ENCODE measurements around the gene SENP5. TPM values are rescaled to one million over a fixed set of nuclear protein-coding genes. Genes with fewer than 3 reads are reported as not detected.

Gene SENP5
- total RNA-seq, 1 experiment from 2014 or later = 30.4 TPM

DNA sequence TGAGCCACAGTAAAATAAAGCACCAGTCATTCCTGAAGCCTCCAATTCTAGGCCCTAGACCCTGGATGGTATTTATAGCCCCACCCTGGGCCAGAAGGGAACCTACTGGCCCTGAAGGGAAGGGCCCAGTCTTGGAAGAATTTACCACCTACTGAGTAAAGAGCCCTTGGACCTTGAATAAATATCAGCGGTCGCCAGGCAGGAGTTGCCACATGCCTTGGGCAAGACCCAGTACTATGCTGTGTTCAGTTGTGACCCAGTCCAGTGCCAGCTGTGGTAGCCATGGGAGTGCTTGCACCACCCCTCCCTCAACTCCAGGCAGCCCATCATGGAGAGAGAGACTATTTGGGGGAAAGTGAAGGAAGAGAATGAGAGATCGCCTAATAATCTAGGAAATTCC lies 47.7 kb downstream of the SENP5 start:
- no peaks in the 10 kb centered on the region for H3K79me1 ChIP-seq (ENCODE audit: insufficient read depth, low read depth, low read length, poor library complexity, severe bottlenecking)
- no peak overlapping the region for H2BK15ac ChIP-seq (ENCODE audit: low read depth, low read length)
- no peak overlapping the region for H3K4ac ChIP-seq (ENCODE audit: low read depth, low read length)
- peaks cover 6 to 24% (median 10%) of the 10 kb centered on the region in 3 experiments; a peak in 5 of 7 replicates for H3K36me3 Mint-ChIP-seq (ENCODE audit: insufficient read depth in 1 of 3, low read depth in 3 of 3)
- H4K20me1 ChIP-seq (ENCODE audit: control insufficient read depth, insufficient read depth, insufficient read length) = no peaks in the 10 kb centered on the region
- H4K91ac ChIP-seq (ENCODE audit: insufficient read length, low read depth, low read length) = no peak overlapping the region
- H2BK5ac ChIP-seq (ENCODE audit: insufficient read length, low read length) = no peak overlapping the region
- H3K27me3 Mint-ChIP-seq (ENCODE audit: low read depth) = no peaks in the 10 kb centered on the region
- no peak overlapping the region for H3K56ac ChIP-seq (ENCODE audit: insufficient read length, low read depth, low read length)
- H3K18ac ChIP-seq (ENCODE audit: insufficient read length, low read depth, low read length) = no peak overlapping the region
- TF ChIP-seq, protein P1, sequence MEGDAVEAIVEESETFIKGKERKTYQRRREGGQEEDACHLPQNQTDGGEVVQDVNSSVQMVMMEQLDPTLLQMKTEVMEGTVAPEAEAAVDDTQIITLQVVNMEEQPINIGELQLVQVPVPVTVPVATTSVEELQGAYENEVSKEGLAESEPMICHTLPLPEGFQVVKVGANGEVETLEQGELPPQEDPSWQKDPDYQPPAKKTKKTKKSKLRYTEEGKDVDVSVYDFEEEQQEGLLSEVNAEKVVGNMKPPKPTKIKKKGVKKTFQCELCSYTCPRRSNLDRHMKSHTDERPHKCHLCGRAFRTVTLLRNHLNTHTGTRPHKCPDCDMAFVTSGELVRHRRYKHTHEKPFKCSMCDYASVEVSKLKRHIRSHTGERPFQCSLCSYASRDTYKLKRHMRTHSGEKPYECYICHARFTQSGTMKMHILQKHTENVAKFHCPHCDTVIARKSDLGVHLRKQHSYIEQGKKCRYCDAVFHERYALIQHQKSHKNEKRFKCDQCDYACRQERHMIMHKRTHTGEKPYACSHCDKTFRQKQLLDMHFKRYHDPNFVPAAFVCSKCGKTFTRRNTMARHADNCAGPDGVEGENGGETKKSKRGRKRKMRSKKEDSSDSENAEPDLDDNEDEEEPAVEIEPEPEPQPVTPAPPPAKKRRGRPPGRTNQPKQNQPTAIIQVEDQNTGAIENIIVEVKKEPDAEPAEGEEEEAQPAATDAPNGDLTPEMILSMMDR (conservative IDR thresholded peaks at IDR 0.05) = no peak
- H3K9ac ChIP-seq (ENCODE audit: extremely low read depth, insufficient read length, low read length) = no peak overlapping the region
- WGBS (ENCODE audit: extremely low coverage, insufficient read length, low lambda C conversion rate) = no CpG with 5 or more reads among the region's 3 CpGs
- no peaks in the 10 kb centered on the region for H3K9me3 Mint-ChIP-seq
- H2BK120ac ChIP-seq (ENCODE audit: low read depth, low read length, poor library complexity, severe bottlenecking) = no peak overlapping the region
- no peak overlapping the region for H3K4me2 ChIP-seq (ENCODE audit: insufficient read depth, insufficient read length, low read length)
- no peak for DNase-seq
- H2AK5ac ChIP-seq (ENCODE audit: insufficient read length, low read length) = no peak overlapping the region
- H2BK12ac ChIP-seq (ENCODE audit: insufficient read length, low read depth, low read length) = no peak overlapping the region
- H3K4me3 Mint-ChIP-seq = no peak overlapping the region
- H4K5ac ChIP-seq (ENCODE audit: insufficient read length, low read depth, low read length) = no peak overlapping the region
- H3K23ac ChIP-seq (ENCODE audit: insufficient read length, low read depth, low read length) = no peak overlapping the region
- H3K23me2 ChIP-seq (ENCODE audit: insufficient read length, low read depth, low read length, poor library complexity, severe bottlenecking) = no peaks in the 10 kb centered on the region
- no peak overlapping the region for H4K8ac ChIP-seq (replicated peaks; ENCODE audit: insufficient read length, low read depth, low read length)
- H3K27ac Mint-ChIP-seq = peak overlapping the region in 1 of 3 experiments; percentile 64; a peak in 1 of 7 replicates
- H3K4me1 Mint-ChIP-seq = no peaks in the 10 kb centered on the region
- H3K27ac ChIP-seq (ENCODE audit: insufficient read length, low read depth, low read length) = no peak overlapping the region
- H2AFZ ChIP-seq (ENCODE audit: low read length) = no peak overlapping the region
- no peak overlapping the region for H3K14ac ChIP-seq (ENCODE audit: insufficient read depth, low read length)
- H3T11ph ChIP-seq (ENCODE audit: low read length) = no peak overlapping the region
- H2BK20ac ChIP-seq (ENCODE audit: low read depth, low read length, poor library complexity, severe bottlenecking) = no peak overlapping the region
- H3K4me1 ChIP-seq (ENCODE audit: insufficient read depth, low read length) = no peaks in the 10 kb centered on the region
- no peaks in the 10 kb centered on the region for H3K27me3 ChIP-seq (ENCODE audit: insufficient read depth, low read length)
- H3K9me3 ChIP-seq (ENCODE audit: control insufficient read depth, low read depth, low read length) = no peaks in the 10 kb centered on the region
- no peaks in the 10 kb centered on the region for H3K79me2 ChIP-seq (ENCODE audit: insufficient read depth, low read length)

Measured in H9 (cell line).